ENCODE measurements around the gene IFI16.
"Not testable (repeated sequence)": the region's sequence is repeated elsewhere in the genome, so short reads cannot be mapped to it uniquely, and the experiment has no call there.

The IFI16 gene

DNA sequence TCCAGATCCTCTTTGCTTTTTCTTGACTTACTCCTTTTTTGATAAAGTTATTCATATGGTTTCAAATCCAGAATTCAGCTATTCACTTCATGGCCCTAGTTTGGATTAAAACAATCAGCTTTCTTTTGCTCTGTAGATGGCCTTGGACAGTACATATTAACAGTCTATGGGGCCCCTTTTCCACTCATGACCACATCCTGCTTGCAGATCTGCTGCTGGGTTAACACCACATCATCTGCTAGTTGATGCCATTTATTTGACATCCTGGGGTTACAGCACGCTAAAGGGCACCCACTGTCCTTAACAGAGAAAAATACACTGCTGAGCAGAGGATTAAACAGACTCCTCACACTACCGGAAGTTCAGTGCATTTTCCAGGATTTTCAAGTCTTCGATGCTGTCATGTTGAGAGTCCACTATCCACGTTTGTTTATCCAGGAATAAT, 941 bp upstream of the IFI16 start:
- DNase-seq, result peak; percentile 73

- no peak for DNase-seq
Measured at GRCh38 chr1:159009287-159009686, 420 bp upstream of the IFI16 start.

DNA sequence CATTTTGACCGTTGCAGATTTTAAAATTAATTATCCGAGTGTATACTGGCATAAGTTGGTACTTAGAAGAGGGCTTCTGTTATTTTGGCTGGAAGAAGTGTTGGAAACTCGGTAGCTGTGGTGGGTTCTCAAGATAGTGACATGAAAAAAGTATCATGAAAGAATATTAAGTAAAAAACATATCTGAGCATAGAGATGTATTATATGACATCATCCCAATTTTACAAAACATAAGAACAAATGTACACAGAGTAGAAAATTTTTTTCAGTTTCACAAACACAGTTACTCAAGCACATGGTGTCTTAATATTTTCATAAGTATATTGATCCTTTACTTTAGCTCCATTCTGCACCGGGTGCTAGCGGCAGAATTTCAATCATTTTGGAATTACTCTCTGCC, 684 bp downstream of the IFI16 start:
- DNase-seq, result no peak

DNA sequence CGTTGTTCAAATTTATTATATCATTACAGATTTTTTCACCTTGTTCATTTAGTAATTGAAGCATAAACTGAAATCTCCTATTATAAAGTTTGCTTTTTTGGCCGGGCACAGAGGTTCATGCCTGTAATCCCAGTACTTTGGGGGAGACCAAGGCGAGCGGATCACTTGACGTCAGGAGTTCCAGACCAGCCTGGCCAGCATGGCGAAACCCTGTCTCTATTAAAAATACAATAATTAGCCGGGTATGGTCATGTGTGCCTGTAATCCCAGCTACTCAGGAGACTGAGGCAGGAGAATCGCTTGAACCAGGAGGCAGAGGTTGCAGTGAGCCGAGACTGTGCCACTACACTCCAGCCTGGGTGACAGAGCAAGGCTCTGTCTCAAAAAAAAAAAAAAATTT, 1.3 kb downstream of the IFI16 start:
- DNase-seq, result peak; percentile 52

DNA sequence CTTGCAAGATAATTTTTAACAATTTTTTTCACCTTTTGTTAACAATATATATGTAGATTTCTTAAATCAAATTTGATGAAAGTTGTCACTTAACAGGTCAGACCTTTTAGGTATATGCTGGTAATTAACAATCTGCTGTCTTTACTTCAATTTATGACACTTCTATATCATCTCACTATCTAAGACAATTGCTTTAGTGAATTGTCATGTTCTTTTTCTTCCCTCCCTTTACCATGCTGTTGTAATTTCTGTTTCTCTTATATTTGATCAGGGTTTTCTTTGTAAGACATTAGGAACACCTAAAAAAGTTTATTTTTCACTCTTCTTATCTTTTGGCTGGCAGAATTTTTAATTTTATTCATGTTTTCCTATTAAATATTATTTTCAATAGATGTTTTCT, 2.0 kb downstream of the IFI16 start:
- DNase-seq, result no peak

- peak; percentile 71 for DNase-seq
Measured at GRCh38 chr1:159012495-159012894, 2.8 kb downstream of the IFI16 start.

- DNase-seq, result no peak
Measured at GRCh38 chr1:159014003-159014571, 4.4 kb downstream of the IFI16 start.

DNA sequence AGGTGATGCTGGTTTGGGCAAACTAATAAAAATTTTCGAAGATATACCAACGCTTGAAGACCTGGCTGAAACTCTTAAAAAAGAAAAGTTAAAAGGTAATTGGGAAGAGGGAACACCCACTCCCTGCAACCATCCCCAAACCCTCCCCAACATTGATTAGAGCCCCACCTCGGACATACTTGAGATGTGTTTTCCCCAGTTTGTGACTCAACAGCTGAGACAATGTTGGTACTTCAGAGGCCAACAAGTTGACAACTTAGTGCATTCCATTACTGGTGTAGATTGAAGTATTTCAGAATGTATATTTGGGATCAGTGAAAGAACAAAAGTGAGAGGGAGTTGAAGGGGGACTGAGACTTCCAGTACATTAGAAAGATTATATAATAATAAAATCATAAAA, 5.1 kb downstream of the IFI16 start:
- DNase-seq, result no peak

GRCh38 chr1:159015440-159015909, 5.8 kb downstream of the IFI16 start:
- DNase-seq, result peak; percentile 75

DNA sequence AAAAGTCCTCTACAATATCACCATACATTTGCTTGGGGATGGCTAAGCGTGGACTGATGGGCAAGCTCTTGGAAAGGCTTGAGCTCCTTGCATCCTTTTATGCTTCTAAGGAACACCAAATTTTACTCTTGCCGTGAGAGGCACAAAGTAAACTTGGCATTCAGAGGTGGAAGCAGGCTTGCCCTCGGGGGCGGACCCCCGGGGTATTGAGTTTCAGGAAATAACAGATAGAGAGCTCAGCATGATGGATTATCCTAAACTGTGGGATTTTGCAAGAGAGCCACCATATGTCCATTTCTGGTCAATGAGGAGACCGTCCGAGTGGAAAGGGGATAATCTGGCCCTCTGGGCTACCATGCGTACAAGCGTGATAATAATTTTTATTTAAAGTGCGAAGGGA, 14.0 kb downstream of the IFI16 start:
- no peak for DNase-seq

DNA sequence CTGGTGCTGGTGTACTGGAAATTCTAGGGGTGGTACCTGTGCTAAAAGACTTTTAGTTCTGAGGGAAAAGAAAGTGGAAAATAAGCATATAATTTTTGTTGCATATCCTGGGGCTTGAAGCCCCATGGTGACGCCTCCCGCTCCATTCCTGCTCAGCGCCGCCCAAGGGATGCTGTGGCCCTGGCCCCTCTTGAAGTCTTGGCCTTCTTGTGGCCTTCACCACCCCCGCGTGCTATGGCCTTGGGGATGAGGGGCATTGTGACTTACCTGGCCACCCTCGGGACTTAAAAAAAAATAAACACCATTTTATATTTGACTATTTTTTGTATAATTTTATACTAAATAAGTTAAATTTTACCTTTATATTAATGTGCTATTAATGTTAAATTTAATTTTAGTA, 15.3 kb downstream of the IFI16 start:
- DNase-seq, result no peak

GRCh38 chr1:159026841-159027240, 17.1 kb downstream of the IFI16 start:
- not testable (repeated sequence) for DNase-seq

DNA sequence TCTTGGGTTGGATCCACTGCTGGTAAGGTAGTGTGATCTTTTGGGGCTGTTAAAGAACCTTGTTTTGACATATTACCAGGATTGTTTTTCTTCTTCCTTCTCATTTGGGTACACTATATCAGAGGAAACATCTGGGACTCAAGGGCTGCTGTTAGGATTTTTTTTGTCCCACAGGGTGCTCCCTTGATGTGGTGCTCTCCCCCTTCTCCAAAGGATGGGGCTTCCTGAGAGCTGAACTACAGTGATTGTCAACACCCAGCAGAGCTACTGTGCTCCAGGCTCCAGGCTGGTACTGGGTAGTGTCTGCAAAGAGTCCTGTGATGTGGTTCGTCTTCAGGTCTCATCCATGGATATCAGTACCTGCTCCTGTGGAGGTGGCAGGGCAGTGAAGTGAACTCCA, 20.6 kb downstream of the IFI16 start:
- DNase-seq, result no peak

GRCh38 chr1:159030877-159031447, 21.3 kb downstream of the IFI16 start:
- DNase-seq, result no peak

GRCh38 chr1:159040206-159040605, 30.5 kb downstream of the IFI16 start:
- no peak for DNase-seq

- no peak for DNase-seq
Measured at GRCh38 chr1:159040893-159041724, 31.4 kb downstream of the IFI16 start.

GRCh38 chr1:159046486-159046885, 36.8 kb downstream of the IFI16 start:
- DNase-seq, result not testable (repeated sequence)

DNA sequence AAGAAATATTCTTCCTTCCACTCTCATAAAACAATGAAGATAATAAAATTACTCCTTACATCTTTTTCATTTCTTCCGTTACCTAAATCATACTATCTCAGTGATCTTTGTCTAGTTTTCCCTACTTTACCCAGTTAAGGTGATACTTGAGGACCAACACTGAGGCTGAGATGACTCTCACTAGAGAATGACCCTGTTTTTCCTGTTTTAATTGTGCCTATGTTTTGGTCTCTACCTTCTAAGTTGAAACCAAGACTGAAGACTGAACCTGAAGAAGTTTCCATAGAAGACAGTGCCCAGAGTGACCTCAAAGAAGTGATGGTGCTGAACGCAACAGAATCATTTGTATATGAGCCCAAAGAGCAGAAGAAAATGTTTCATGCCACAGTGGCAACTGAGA, 41.7 kb downstream of the IFI16 start:
- no peak for DNase-seq

GRCh38 chr1:159054427-159054826, 44.7 kb downstream of the IFI16 start:
- no peak for DNase-seq

- no peak for DNase-seq
Measured at GRCh38 chr1:159055181-159055641, 45.5 kb downstream of the IFI16 start.

GRCh38 chr1:159056069-159056698, 46.5 kb downstream of the IFI16 start:
- no peak for DNase-seq

DNA sequence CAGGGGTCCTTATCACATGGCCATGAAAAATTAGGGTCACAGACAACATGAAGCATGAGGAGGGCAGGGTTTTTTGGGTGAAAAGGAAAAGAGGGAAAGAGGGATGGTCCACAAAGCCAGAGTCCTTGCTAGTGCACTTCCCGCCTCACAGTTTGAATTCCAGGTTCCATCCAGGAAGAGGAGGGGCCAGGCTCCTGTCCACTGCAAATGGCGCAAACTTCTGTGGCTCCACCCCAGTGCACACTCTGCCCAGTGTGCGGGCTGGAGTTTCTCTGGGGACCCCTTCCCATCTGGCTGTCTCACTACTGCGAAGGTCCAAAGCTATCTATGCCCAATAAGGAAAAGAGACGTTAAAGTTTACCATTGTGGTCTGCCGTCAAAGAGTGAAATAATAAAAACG, 49.0 kb downstream of the IFI16 start:
- no peak for DNase-seq

- DNase-seq, result no peak
Measured at GRCh38 chr1:159065106-159065505, 55.4 kb downstream of the IFI16 start.

GRCh38 chr1:159066108-159066507, 56.4 kb downstream of the IFI16 start:
- no peak for DNase-seq

All from stimulated activated CD8-positive, alpha-beta memory T cell treated with anti-CD3 and anti-CD28 coated beads, Interleukin-4, amount 100 ng/mL, for 48 hours (primary cell).